GM23248 (cell line): Measurements from ENCODE around the gene A1BG. TPM values are rescaled to one million over a fixed set of nuclear protein-coding genes. Genes with fewer than 3 reads are reported as not detected.

Experiments
- DNase-seq: peaks from one replicate; pipeline ENCODE4 v3.0.0-alpha.2; 2015
- H2AFZ ChIP-seq: fragments of 200-600 bp; sonication (generic); 2 replicates; pipeline ENCODE4 v1.6.1; 2016; ENCODE audit warnings: antibody characterized with exemption
- H3F3A ChIP-seq: fragments of 200-600 bp; sonication (generic); 2 replicates; pipeline ENCODE4 v1.6.1; 2016; ENCODE audit warnings: mild to moderate bottlenecking, antibody characterized with exemption, mixed run types; ENCODE audit not compliant: insufficient read depth
- H3K27ac ChIP-seq: fragments of 200-600 bp; sonication (generic); 2 replicates; pipeline ENCODE4 v1.5.1; 2016; ENCODE audit warnings: mild to moderate bottlenecking
- H3K27me3 ChIP-seq: fragments of 200-600 bp; sonication (generic); replicated peaks from 2 replicates; pipeline ENCODE4 v1.6.1; 2016; ENCODE audit warnings: mild to moderate bottlenecking; ENCODE audit not compliant: insufficient read depth
- H3K36me3 ChIP-seq: fragments of 200-600 bp; sonication (generic); 2 replicates; pipeline ENCODE4 v1.6.1; 2016; ENCODE audit warnings: low read depth, mild to moderate bottlenecking
- H3K4me1 ChIP-seq: fragments of 200-600 bp; sonication (generic); 2 replicates; pipeline ENCODE4 v1.6.1; 2016; ENCODE audit warnings: mild to moderate bottlenecking; ENCODE audit not compliant: insufficient read depth
- H3K4me2 ChIP-seq: fragments of 200-600 bp; sonication (generic); one replicate; pipeline ENCODE4 v1.6.1; 2016; ENCODE audit warnings: mild to moderate bottlenecking; ENCODE audit not compliant: unreplicated experiment
- H3K4me3 ChIP-seq: fragments of 200-600 bp; sonication (generic); 2 replicates; pipeline ENCODE4 v1.5.1; 2016; ENCODE audit warnings: mild to moderate bottlenecking
- H3K79me2 ChIP-seq: fragments of 200-600 bp; sonication (generic); 2 replicates; pipeline ENCODE4 v1.6.1; 2016; ENCODE audit warnings: mild to moderate bottlenecking; ENCODE audit not compliant: insufficient read depth
- H3K9ac ChIP-seq: fragments of 200-600 bp; sonication (generic); 2 replicates; pipeline ENCODE4 v1.6.1; 2016; ENCODE audit warnings: mild to moderate bottlenecking
- H3K9me2 ChIP-seq: fragments of 200-600 bp; sonication (generic); 2 replicates; pipeline ENCODE4 v1.6.1; 2016; ENCODE audit warnings: mixed run types, mild to moderate bottlenecking, moderate library complexity; ENCODE audit not compliant: insufficient read depth
- H3K9me3 ChIP-seq: fragments of 200-600 bp; sonication (generic); one replicate; pipeline ENCODE4 v1.6.1; 2017; ENCODE audit warnings: low read depth
- H4K20me1 ChIP-seq: fragments of 200-600 bp; sonication (generic); 2 replicates; pipeline ENCODE4 v1.6.0; 2016; ENCODE audit not compliant: insufficient read depth
- EZH2 ChIP-seq: fragments of 200-600 bp; sonication (generic); IDR thresholded peaks from 2 replicates; pipeline ENCODE4 v1.6.1; 2018; ENCODE audit warnings: antibody characterized with exemption, mild to moderate bottlenecking; ENCODE audit not compliant: insufficient read depth, poor library complexity, severe bottlenecking
- EZH2phosphoT487 ChIP-seq: fragments of 200-600 bp; sonication (generic); IDR thresholded peaks from 2 replicates; pipeline ENCODE4 v1.6.1; 2018; ENCODE audit warnings: antibody characterized with exemption, moderate library complexity, mild to moderate bottlenecking, low read depth; ENCODE audit not compliant: insufficient read depth
- WGBS, 2 experiments: methylation state at CpG; one replicate each; pipeline ENCODE4 v1.1.6; 2015 to 2017; ENCODE audit warnings: low lambda C conversion rate in 2 of 2, low coverage in 1 of 2; ENCODE audit errors: missing lambda C conversion rate in 2 of 2; 5-methylcytosine and 5-hydroxymethylcytosine counted together
- in situ Hi-C: fragments of 300-500 bp; cut with MboI; formaldehyde crosslinking; loops from 2 replicates; pipeline ENCODE4 v1.15.0; 2020
- polyA plus RNA-seq: library from polyadenylated mRNA; unstranded; fragments of >200 nt; fragmentation: Nextera tagmentation; extraction: Ambion mirVana; gene quantifications from 2 replicates; pipeline ENCODE4 v1.2.1, GENCODE V29; 2016
- total RNA-seq: library from RNA; depleted of rRNA; stranded (reverse); fragments of >200 nt; shearing (Covaris generic); gene quantifications from 2 replicates; pipeline ENCODE4 v1.2.3, GENCODE V29; 2014

The A1BG gene
- total and polyA plus RNA-seq, 2 experiments from 2014 or later, result 22.0 to 31.3 TPM

DNA sequence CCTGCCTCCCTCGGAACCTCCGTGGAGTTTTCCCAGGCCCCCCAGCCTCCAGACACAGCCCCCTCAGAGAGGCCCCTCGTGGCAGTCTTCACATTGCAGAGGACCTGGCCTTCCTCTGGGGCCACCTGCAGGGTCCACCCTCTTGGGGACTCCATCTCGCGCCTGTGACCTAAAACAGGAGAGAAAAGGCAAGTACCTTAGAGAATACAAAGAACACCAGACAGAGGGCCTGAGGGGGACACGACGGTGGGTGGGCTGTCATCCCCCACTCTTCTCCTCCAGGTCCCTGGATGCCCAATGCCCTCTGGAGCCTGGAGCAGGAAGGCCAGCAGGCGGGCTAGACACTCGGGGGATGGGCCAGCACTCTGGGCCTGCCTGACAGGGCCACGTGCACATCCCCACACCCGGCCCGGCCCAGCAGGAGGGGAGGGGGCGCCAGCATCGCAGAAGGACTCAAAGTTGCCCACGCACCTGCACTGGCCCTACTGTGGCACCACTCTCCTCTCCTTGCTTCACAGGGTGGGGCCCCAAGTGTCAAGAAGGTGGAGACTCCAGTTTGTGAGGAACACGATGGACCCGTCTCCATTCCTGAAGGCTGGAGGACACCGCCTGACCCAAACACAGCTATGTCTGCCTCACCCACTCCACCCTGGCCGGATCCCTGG lies 4.3 kb upstream of the A1BG start:
- Histone ChIP-seq H3K27ac (no peak overlapping the region), H3K4me3 (no peak overlapping the region), H3K27me3 (no peaks in the 10 kb centered on the region), H3K9me2 (no peaks in the 10 kb centered on the region), H3K36me3 (no peaks in the 10 kb centered on the region), H3K9me3 (no peaks in the 10 kb centered on the region), H3K4me1 (peaks cover 4% of the 10 kb centered on the region; the same call in 1 of the 2 replicates), H2AFZ (no peak overlapping the region), H3K4me2 (no peak overlapping the region), H3K79me2 (no peaks in the 10 kb centered on the region), H4K20me1 (no peaks in the 10 kb centered on the region), H3K9ac (no peak overlapping the region), H3F3A (peaks cover 20% of the 10 kb centered on the region; the same call in 1 of the 2 replicates)
- in situ Hi-C loops, result no loop called here
- 50 to 59% methylated on average over 19 of the region's 19 CpGs for WGBS, 2 experiments
- no peak for DNase-seq
- TF ChIP-seq EZH2 (no peak), EZH2phosphoT487 (no peak)

DNA sequence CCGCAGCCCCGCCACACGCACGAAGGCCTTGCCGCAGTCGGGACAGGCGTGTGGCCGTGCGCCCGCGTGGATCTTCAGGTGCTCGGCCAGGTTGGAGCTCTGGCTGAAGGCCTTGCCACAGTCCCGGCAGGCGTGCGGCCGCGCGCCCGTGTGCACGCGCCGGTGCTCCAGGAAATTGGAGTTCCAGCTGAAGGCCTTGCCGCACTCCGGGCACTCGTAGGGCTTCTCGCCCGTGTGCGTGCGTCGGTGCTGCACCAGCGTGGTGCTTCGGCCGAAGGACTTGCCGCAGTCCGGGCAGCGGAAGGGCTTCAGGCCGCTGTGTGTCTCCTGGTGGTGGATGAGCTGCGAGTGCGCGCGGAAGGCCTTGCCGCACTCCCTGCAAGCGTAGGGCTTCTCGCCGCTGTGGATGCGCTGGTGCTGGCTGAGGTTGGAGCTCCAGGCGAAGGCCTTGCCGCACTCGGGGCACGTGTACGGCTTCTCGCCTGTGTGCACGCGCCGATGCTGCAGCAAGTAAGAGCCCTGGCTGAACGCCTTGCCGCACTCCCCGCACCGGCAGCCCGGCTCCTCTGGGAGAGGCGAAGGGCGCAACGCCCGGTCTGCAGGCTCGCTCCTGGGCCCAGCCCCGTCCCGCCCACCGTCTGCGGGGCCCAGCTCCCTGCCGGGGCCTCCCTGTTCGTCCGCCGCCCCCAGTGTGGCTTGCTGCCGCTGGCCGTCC lies 3.6 kb upstream of the A1BG start:
- DNase-seq, result peak; percentile 40
- Histone ChIP-seq H4K20me1 (no peaks in the 10 kb centered on the region), H3K79me2 (no peaks in the 10 kb centered on the region), H3K4me2 (no peak overlapping the region), H2AFZ (no peak overlapping the region), H3K4me1 (peaks cover 4% of the 10 kb centered on the region; the same call in 1 of the 2 replicates), H3K27me3 (no peaks in the 10 kb centered on the region), H3K36me3 (no peaks in the 10 kb centered on the region), H3K27ac (no peak overlapping the region), H3K4me3 (peak overlapping the region; percentile 50), H3F3A (peaks cover 20% of the 10 kb centered on the region; the same call in 1 of the 2 replicates), H3K9me3 (no peaks in the 10 kb centered on the region), H3K9me2 (no peaks in the 10 kb centered on the region), H3K9ac (no peak overlapping the region)
- TF ChIP-seq EZH2phosphoT487, result no peak
- no peak for TF ChIP-seq EZH2
- in situ Hi-C loops, result no loop called here
- 15 to 19% methylated on average over 40 to 59 of the region's 75 CpGs for WGBS, 2 experiments

DNA sequence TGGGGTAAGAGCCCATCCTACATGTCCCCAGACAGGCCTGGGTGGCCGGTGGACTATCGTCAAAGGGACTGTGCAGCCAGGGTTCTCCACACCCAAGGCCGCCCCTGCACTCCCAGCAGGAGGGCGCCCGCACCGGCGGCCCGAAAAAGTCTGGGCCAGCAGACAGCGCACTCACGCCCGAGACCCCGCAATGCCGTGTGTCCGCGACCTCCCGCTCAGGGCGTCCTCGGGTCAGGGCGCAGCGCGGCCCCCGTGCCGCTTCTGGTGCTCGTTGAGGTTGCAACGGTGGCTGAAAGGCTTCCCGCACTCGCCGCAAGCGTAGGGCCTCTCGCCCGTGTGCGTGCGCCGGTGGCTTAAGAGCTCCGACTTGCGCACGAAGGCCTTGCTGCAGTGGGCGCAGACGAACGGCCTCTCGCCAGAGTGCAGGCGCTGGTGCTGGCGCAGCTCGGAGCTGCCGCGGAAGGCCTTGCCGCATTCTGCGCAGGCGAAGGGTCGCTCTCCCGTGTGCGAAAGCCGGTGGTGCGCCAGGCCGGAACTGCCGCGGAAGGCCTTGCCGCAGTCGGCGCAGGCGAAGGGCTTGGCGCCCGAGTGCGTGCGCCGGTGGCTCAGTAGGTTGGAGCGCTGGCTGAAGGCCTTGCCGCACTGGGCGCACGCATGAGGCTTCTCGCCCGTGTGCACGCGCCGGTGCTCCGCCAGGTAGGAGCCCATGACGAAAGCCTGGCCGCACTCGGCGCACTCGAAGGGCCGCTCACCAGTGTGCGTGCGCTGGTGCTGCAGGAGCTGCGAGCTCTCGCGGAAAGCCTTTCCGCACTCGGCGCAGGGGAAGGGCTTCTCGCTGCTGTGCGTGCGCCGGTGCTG lies 2.8 kb upstream of the A1BG start:
- Histone ChIP-seq H3K4me3 (peak overlapping the region; percentile 50), H3K4me2 (peak overlapping the region; percentile 17)

DNA sequence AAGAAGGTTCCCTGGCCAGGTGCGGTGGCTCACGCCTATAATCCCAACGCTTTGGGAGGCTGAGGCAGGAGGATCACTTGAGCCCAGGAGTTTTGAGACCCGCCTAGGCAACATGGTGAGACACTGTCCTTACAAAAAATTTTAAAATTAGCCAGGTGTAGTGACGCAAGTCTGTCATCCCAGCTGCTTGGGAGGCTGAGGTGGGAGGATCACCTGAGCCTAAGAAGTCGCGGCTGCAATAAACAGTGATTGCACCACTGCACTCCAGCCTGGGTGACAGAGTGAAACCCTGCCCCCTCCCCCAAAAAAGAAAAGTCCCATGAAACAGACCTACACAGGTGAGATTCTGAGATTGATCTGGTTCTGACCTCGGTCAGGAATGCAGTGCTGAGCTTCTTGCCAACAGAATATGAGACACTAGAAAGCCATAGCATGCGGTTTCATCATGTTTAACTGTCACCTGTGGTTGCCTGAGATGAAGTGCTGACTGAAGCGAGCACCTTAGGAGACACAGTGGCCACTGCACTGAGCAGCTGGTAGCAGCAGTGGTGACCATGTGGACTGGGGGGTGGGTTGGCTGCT lies 2.0 kb upstream of the A1BG start:
- DNase-seq, result no peak
- Histone ChIP-seq H3K79me2 (no peaks in the 10 kb centered on the region), H3K4me2 (no peak overlapping the region), H4K20me1 (no peaks in the 10 kb centered on the region), H3K9me2 (no peaks in the 10 kb centered on the region), H3K9ac (no peak overlapping the region), H2AFZ (no peak overlapping the region), H3F3A (peaks cover 13% of the 10 kb centered on the region; the same call in 1 of the 2 replicates), H3K4me3 (no peak overlapping the region; the same call in 1 of the 2 replicates), H3K27ac (no peak overlapping the region), H3K9me3 (no peaks in the 10 kb centered on the region), H3K4me1 (no peaks in the 10 kb centered on the region), H3K27me3 (no peaks in the 10 kb centered on the region), H3K36me3 (no peaks in the 10 kb centered on the region)
- 79 to 81% methylated on average over 10 of the region's 10 CpGs for WGBS, 2 experiments
- in situ Hi-C loops, result no loop called here
- no peak for TF ChIP-seq EZH2
- TF ChIP-seq EZH2phosphoT487, result no peak

More for the DNA sequence above, 2.8 kb upstream of the A1BG start:
- Histone ChIP-seq H3K9me3 (no peaks in the 10 kb centered on the region), H3K36me3 (no peaks in the 10 kb centered on the region), H3K4me1 (no peaks in the 10 kb centered on the region), H3K9me2 (no peaks in the 10 kb centered on the region), H3K9ac (no peak overlapping the region), H2AFZ (no peak overlapping the region), H3F3A (peaks cover 15% of the 10 kb centered on the region; the same call in 1 of the 2 replicates), H3K27me3 (no peaks in the 10 kb centered on the region), H3K27ac (no peak overlapping the region), H3K79me2 (no peaks in the 10 kb centered on the region), H4K20me1 (no peaks in the 10 kb centered on the region)
- in situ Hi-C loops, result no loop called here
- 16% methylated on average over 65 to 77 of the region's 94 CpGs for WGBS, 2 experiments
- DNase-seq, result peak; percentile 57
- TF ChIP-seq EZH2phosphoT487 (no peak), EZH2 (no peak)
